GM23338 (cell line): ENCODE data around the gene EEF1AKMT2. TPM values are rescaled to one million over a fixed set of nuclear protein-coding genes. Genes with fewer than 3 reads are reported as not detected.
A peak's percentile ranks its signal among the peaks of the same experiment; 100 is the strongest.

Experiments
- ATAC-seq: fragments of 200-7000 bp; cut with Tn5 transposase; 3 replicates; pipeline ENCODE4 v1.9.1; 2020
- DNase-seq: peaks from one replicate; pipeline ENCODE4 v3.0.0-alpha.2; 2015; ENCODE audit warnings: low spot score
- H2AFZ ChIP-seq: fragments of 200-600 bp; sonication (generic); 2 replicates; pipeline ENCODE4 v1.8.0; 2016; ENCODE audit warnings: antibody characterized with exemption, mild to moderate bottlenecking, moderate library complexity
- H3F3A ChIP-seq: fragments of 200-600 bp; sonication (generic); replicated peaks from 2 replicates; pipeline ENCODE4 v1.8.0; 2017; ENCODE audit warnings: antibody characterized with exemption, mixed run types, low read depth
- H3K27ac ChIP-seq: fragments of 200-600 bp; sonication (generic); 2 replicates; pipeline ENCODE4 v1.6.1; 2016; ENCODE audit warnings: low read depth
- H3K27me3 ChIP-seq: fragments of 200-600 bp; sonication (generic); 2 replicates; pipeline ENCODE4 v1.8.0; 2016; ENCODE audit warnings: mild to moderate bottlenecking, mixed run types, moderate library complexity; ENCODE audit not compliant: insufficient read depth
- H3K36me3 ChIP-seq: fragments of 200-600 bp; sonication (generic); 2 replicates; pipeline ENCODE4 v1.8.0; 2016; ENCODE audit warnings: mild to moderate bottlenecking; ENCODE audit not compliant: insufficient read depth
- H3K4me1 ChIP-seq: fragments of 200-600 bp; sonication (generic); 2 replicates; pipeline ENCODE4 v1.8.0; 2016; ENCODE audit warnings: mild to moderate bottlenecking, moderate library complexity; ENCODE audit not compliant: insufficient read depth
- H3K4me2 ChIP-seq: fragments of 200-600 bp; sonication (generic); 2 replicates; pipeline ENCODE4 v1.7.1; 2017; ENCODE audit warnings: mixed run types
- H3K4me3 ChIP-seq: fragments of 200-600 bp; sonication (generic); 2 replicates; pipeline ENCODE4 v1.6.1; 2016; ENCODE audit warnings: mixed run types
- H3K79me2 ChIP-seq: fragments of 200-600 bp; sonication (generic); replicated peaks from 2 replicates; pipeline ENCODE4 v1.8.0; 2017; ENCODE audit warnings: mild to moderate bottlenecking; ENCODE audit not compliant: insufficient read depth
- H3K9me2 ChIP-seq: fragments of 200-600 bp; sonication (generic); 2 replicates; pipeline ENCODE4 v1.8.0; 2017; ENCODE audit not compliant: insufficient read depth
- H4K20me1 ChIP-seq: fragments of 200-600 bp; sonication (generic); replicated peaks from 2 replicates; pipeline ENCODE4 v1.8.0; 2017; ENCODE audit warnings: mild to moderate bottlenecking; ENCODE audit not compliant: insufficient read depth
- H3K27ac Mint-ChIP-seq: 2 replicates; pipeline ENCODE4 v1.8.0; 2020; ENCODE audit warnings: inconsistent platforms, mild to moderate bottlenecking, moderate library complexity, mixed read lengths
- H3K27me3 Mint-ChIP-seq: 3 replicates; pipeline ENCODE4 v1.8.0; 2022; ENCODE audit warnings: low read depth, mild to moderate bottlenecking, moderate library complexity, mixed read lengths, inconsistent platforms; ENCODE audit not compliant: insufficient read depth, poor library complexity
- H3K36me3 Mint-ChIP-seq: 3 replicates; pipeline ENCODE4 v1.8.0; 2021; ENCODE audit warnings: low read depth, mild to moderate bottlenecking, inconsistent platforms, moderate library complexity, mixed read lengths
- H3K4me1 Mint-ChIP-seq: 3 replicates; pipeline ENCODE4 v1.8.0; 2020; ENCODE audit warnings: mild to moderate bottlenecking, inconsistent platforms, mixed read lengths
- H3K4me3 Mint-ChIP-seq: 3 replicates; pipeline ENCODE4 v1.8.0; 2021; ENCODE audit warnings: moderate library complexity, mild to moderate bottlenecking, inconsistent platforms, mixed read lengths
- H3K9me3 Mint-ChIP-seq: 3 replicates; pipeline ENCODE4 v1.8.0; 2020; ENCODE audit warnings: moderate library complexity, mild to moderate bottlenecking, inconsistent platforms, mixed read lengths
- EZH2 ChIP-seq: fragments of 200-600 bp; sonication (generic); IDR thresholded peaks from one replicate; pipeline ENCODE4 v1.8.0; 2017; ENCODE audit warnings: antibody characterized with exemption, mild to moderate bottlenecking, low read depth; ENCODE audit not compliant: unreplicated experiment
- ZNF331 ChIP-seq: fragments of 250-450 bp; sonication (Bioruptor Pico); IDR thresholded peaks from 2 replicates; pipeline ENCODE4 v1.5.0; 2020; ENCODE audit warnings: low read depth, mild to moderate bottlenecking, moderate library complexity
- polyA plus RNA-seq: library from polyadenylated mRNA; unstranded; fragments of >200 nt; fragmentation: Nextera tagmentation; extraction: Ambion mirVana; gene quantifications from 2 replicates; pipeline ENCODE4 v1.2.1, GENCODE V29; 2016
- total RNA-seq: library from RNA; depleted of rRNA; stranded (reverse); fragments of >200 nt; shearing (Covaris generic); gene quantifications from 2 replicates; pipeline ENCODE4 v1.2.3, GENCODE V29; 2014
- TF ChIP-seq, protein P1 (sequence below), 2 experiments: fragments of 200-600 bp in 1 of 2; sonication (generic) in 1 of 2; conservative IDR thresholded peaks; 2 replicates each; pipeline versions ENCODE4 v1.5.1 to v1.6.1; 2016 to 2017; ENCODE audit warnings: antibody characterized with exemption in 2 of 2, low read depth in 2 of 2, mild to moderate bottlenecking in 2 of 2, moderate library complexity in 1 of 2

The EEF1AKMT2 gene
- total and polyA plus RNA-seq, 2 experiments from 2014 or later = 35.0 to 38.0 TPM

GRCh38 chr10:124742413-124743190, 49.1 kb downstream of the EEF1AKMT2 start:
- Histone ChIP-seq H4K20me1 (peaks cover 10% of the 10 kb centered on the region), H3K9me2 (no peaks in the 10 kb centered on the region), H3K79me2 (peaks cover 15% of the 10 kb centered on the region), H3K27ac (no peak overlapping the region), H3F3A (0 out of 2 replicates have a peak, but pooled peaks cover 3% of the 10 kb centered on the region), H2AFZ (no peak overlapping the region), H3K27me3 (peaks cover 29% of the 10 kb centered on the region), H3K36me3 (no peaks in the 10 kb centered on the region), H3K4me1 (peaks cover 53% of the 10 kb centered on the region), H3K4me2 (peak overlapping the region; percentile 92), H3K4me3 (peak overlapping the region; percentile 74)
- H3K9me3 Mint-ChIP-seq = no peaks in the 10 kb centered on the region
- ATAC-seq (peak; percentile 14), DNase-seq (peak; percentile 69)
- no peaks in the 10 kb centered on the region for H3K36me3 Mint-ChIP-seq
- H3K4me3 Mint-ChIP-seq = peak overlapping the region; percentile 94
- peaks cover 60% of the 10 kb centered on the region for H3K4me1 Mint-ChIP-seq
- no peak overlapping the region for H3K27ac Mint-ChIP-seq
- no peak for TF ChIP-seq ZNF331
- TF ChIP-seq, protein P1, sequence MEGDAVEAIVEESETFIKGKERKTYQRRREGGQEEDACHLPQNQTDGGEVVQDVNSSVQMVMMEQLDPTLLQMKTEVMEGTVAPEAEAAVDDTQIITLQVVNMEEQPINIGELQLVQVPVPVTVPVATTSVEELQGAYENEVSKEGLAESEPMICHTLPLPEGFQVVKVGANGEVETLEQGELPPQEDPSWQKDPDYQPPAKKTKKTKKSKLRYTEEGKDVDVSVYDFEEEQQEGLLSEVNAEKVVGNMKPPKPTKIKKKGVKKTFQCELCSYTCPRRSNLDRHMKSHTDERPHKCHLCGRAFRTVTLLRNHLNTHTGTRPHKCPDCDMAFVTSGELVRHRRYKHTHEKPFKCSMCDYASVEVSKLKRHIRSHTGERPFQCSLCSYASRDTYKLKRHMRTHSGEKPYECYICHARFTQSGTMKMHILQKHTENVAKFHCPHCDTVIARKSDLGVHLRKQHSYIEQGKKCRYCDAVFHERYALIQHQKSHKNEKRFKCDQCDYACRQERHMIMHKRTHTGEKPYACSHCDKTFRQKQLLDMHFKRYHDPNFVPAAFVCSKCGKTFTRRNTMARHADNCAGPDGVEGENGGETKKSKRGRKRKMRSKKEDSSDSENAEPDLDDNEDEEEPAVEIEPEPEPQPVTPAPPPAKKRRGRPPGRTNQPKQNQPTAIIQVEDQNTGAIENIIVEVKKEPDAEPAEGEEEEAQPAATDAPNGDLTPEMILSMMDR (conservative IDR thresholded peaks at IDR 0.05; ENCODE audit: low read depth in 2 of 2) = peak; percentile 26 to 38; a peak in 3 of 4 replicates
- peaks cover 35% of the 10 kb centered on the region for H3K27me3 Mint-ChIP-seq

DNA sequence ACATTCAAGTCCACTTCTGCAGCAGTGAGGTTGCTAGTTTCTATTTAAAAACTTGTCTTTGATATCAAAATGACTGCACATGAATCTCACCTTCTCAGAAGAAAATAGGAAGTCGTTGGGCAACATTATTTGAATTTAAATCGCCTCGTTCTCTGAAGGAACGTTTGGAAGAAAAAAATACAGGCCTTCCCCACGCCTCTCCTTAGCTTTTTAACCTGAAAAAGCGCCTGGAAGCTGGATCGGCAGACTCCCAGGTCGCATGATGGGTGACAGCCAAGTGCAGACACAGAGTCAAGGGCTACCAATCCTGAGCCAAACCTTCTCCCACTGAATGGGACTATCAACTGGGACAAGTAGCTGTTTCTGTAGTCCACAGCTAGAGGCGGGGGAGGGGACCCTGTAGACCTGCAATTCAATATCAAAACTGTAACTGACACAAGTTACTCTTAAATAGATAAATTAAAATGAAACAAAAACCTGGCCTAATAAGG, 49.7 kb downstream of the EEF1AKMT2 start:
- Histone ChIP-seq H3K79me2 (peaks cover 17% of the 10 kb centered on the region), H3K27ac (no peak overlapping the region), H3K4me3 (peak overlapping the region; percentile 74; the same call in 1 of the 2 replicates), H3K9me2 (no peaks in the 10 kb centered on the region), H3K36me3 (no peaks in the 10 kb centered on the region), H3K27me3 (peaks cover 29% of the 10 kb centered on the region), H4K20me1 (peaks cover 16% of the 10 kb centered on the region), H3F3A (0 out of 2 replicates have a peak, but pooled peaks cover 3% of the 10 kb centered on the region), H2AFZ (no peak overlapping the region), H3K4me2 (peak overlapping the region; percentile 92), H3K4me1 (peaks cover 60% of the 10 kb centered on the region)
- Mint-ChIP-seq H3K36me3 (no peaks in the 10 kb centered on the region), H3K4me3 (peak overlapping the region; percentile 94), H3K27ac (no peak overlapping the region), H3K9me3 (no peaks in the 10 kb centered on the region), H3K4me1 (peaks cover 67% of the 10 kb centered on the region), H3K27me3 (peaks cover 37% of the 10 kb centered on the region)
- ATAC-seq (no peak), DNase-seq (no peak)
- TF ChIP-seq EZH2 = no peak

- peak overlapping the region; percentile 92 for H3K4me2 ChIP-seq
- H3F3A ChIP-seq = 0 out of 2 replicates have a peak, but pooled peaks cover 3% of the 10 kb centered on the region
- Mint-ChIP-seq H3K9me3 (no peaks in the 10 kb centered on the region), H3K4me1 (peaks cover 72% of the 10 kb centered on the region), H3K27me3 (peaks cover 38% of the 10 kb centered on the region), H3K36me3 (no peaks in the 10 kb centered on the region), H3K4me3 (peak overlapping the region; percentile 48), H3K27ac (no peak overlapping the region)
- no peak overlapping the region for H3K27ac ChIP-seq
- no peaks in the 10 kb centered on the region for H3K36me3 ChIP-seq
- peak overlapping the region; percentile 74; the same call in 1 of the 2 replicates for H3K4me3 ChIP-seq
- DNase-seq (peak; percentile 92), ATAC-seq (peak; percentile 66)
- H3K9me2 ChIP-seq = no peaks in the 10 kb centered on the region
- H3K4me1 ChIP-seq = peaks cover 64% of the 10 kb centered on the region
- H2AFZ ChIP-seq = no peak overlapping the region
- TF ChIP-seq EZH2 = no peak
- TF ChIP-seq, protein P1 (conservative IDR thresholded peaks at IDR 0.05; ENCODE audit: low read depth in 2 of 2) = peak; percentile 74 to 82
- H4K20me1 ChIP-seq = peaks cover 17% of the 10 kb centered on the region
- peaks cover 29% of the 10 kb centered on the region for H3K27me3 ChIP-seq
- H3K79me2 ChIP-seq = peaks cover 20% of the 10 kb centered on the region
Observed at GRCh38 chr10:124741281-124741921, 50.3 kb downstream of the EEF1AKMT2 start.
